Measurements from ENCODE around the gene TMEM115. TPM values are rescaled to one million over a fixed set of nuclear protein-coding genes. Genes with fewer than 3 reads are reported as not detected.
A peak's percentile ranks its signal among the peaks of the same experiment; 100 is the strongest.

TMEM115 gene
- total and polyA plus RNA-seq, 9 of the 15 experiments (the other 6 are each of a cell fraction or from before 2014, with no cell fraction given), result 1.6 to 26.9 (median 14.1) TPM

- peak; percentile 98 for TF ChIP-seq BHLHE40 (IDR thresholded peaks at IDR 0.05; ENCODE audit: low read length)
- TF ChIP-seq ZNF444 (CRISPR knock-in tag; IDR thresholded peaks at IDR 0.05), result no peak
- TF ChIP-seq SRF (CRISPR knock-in tag; IDR thresholded peaks at IDR 0.05), result peak in 1 of 2 experiments; percentile 51; a peak in 1 of 4 replicates
- peak; percentile 71; the same call in 1 of the 2 replicates for TF ChIP-seq MTA3 (IDR thresholded peaks at IDR 0.05; ENCODE audit: borderline replicate concordance)
- TF ChIP-seq, protein P1, sequence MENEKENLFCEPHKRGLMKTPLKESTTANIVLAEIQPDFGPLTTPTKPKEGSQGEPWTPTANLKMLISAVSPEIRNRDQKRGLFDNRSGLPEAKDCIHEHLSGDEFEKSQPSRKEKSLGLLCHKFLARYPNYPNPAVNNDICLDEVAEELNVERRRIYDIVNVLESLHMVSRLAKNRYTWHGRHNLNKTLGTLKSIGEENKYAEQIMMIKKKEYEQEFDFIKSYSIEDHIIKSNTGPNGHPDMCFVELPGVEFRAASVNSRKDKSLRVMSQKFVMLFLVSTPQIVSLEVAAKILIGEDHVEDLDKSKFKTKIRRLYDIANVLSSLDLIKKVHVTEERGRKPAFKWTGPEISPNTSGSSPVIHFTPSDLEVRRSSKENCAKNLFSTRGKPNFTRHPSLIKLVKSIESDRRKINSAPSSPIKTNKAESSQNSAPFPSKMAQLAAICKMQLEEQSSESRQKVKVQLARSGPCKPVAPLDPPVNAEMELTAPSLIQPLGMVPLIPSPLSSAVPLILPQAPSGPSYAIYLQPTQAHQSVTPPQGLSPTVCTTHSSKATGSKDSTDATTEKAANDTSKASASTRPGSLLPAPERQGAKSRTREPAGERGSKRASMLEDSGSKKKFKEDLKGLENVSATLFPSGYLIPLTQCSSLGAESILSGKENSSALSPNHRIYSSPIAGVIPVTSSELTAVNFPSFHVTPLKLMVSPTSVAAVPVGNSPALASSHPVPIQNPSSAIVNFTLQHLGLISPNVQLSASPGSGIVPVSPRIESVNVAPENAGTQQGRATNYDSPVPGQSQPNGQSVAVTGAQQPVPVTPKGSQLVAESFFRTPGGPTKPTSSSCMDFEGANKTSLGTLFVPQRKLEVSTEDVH (IDR thresholded peaks at IDR 0.05; ENCODE audit: low read depth, partially characterized antibody), result peak; percentile 22
- peak in 1 of 3 experiments; percentile 12 for TF ChIP-seq YY1 (IDR thresholded peaks at IDR 0.05; ENCODE audit: borderline replicate concordance in 1 of 3, control insufficient read depth in 1 of 3, extremely low read depth in 1 of 3, insufficient read depth in 3 of 3, insufficient read length in 1 of 3, insufficient replicate concordance in 2 of 3, low read depth in 1 of 3, low read length in 2 of 3)
- TF ChIP-seq MCM7 (IDR thresholded peaks at IDR 0.05), result no peak
- TF ChIP-seq RCOR1 (IDR thresholded peaks at IDR 0.05; ENCODE audit: borderline replicate concordance in 1 of 2, low read depth in 2 of 2, low read length in 2 of 2), result no peak
- TF ChIP-seq, protein P2, sequence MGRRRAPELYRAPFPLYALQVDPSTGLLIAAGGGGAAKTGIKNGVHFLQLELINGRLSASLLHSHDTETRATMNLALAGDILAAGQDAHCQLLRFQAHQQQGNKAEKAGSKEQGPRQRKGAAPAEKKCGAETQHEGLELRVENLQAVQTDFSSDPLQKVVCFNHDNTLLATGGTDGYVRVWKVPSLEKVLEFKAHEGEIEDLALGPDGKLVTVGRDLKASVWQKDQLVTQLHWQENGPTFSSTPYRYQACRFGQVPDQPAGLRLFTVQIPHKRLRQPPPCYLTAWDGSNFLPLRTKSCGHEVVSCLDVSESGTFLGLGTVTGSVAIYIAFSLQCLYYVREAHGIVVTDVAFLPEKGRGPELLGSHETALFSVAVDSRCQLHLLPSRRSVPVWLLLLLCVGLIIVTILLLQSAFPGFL (CRISPR knock-in tag; IDR thresholded peaks at IDR 0.05), result no peak
- no peak for TF ChIP-seq STAT5A (IDR thresholded peaks at IDR 0.05; ENCODE audit: borderline replicate concordance, low read length)
- TF ChIP-seq CREM (IDR thresholded peaks at IDR 0.05; ENCODE audit: low read depth), result peak; percentile 84
- TF ChIP-seq ZNF253 (CRISPR knock-in tag; conservative IDR thresholded peaks at IDR 0.05), result no peak
- 0 out of 2 replicates have a peak, but pooled peaks have one; percentile 56 for TF ChIP-seq ZC3H4 (CRISPR knock-in tag; IDR thresholded peaks at IDR 0.05; ENCODE audit: borderline replicate concordance)
- TF ChIP-seq TAF9B (IDR thresholded peaks at IDR 0.05; ENCODE audit: partially characterized antibody), result peak; percentile 27
- no peak for TF ChIP-seq HMG20A (CRISPR knock-in tag; conservative IDR thresholded peaks at IDR 0.05)
- no peak for TF ChIP-seq NR2C1 (IDR thresholded peaks at IDR 0.05)
- no peak for TF ChIP-seq NR2C1 (tag; IDR thresholded peaks at IDR 0.05)
- TF ChIP-seq ZZZ3 (IDR thresholded peaks at IDR 0.05), result no peak
- 0 out of 2 replicates have a peak, but pooled peaks have one; percentile 56 for TF ChIP-seq ZNF282 (CRISPR knock-in tag; IDR thresholded peaks at IDR 0.05)
- TF ChIP-seq ZNF354B (CRISPR knock-in tag; IDR thresholded peaks at IDR 0.05), result no peak
- no peak for TF ChIP-seq NCOR1 (IDR thresholded peaks at IDR 0.05)
- no peak for TF ChIP-seq XRCC3 (IDR thresholded peaks at IDR 0.05)
- TF ChIP-seq, protein P3, sequence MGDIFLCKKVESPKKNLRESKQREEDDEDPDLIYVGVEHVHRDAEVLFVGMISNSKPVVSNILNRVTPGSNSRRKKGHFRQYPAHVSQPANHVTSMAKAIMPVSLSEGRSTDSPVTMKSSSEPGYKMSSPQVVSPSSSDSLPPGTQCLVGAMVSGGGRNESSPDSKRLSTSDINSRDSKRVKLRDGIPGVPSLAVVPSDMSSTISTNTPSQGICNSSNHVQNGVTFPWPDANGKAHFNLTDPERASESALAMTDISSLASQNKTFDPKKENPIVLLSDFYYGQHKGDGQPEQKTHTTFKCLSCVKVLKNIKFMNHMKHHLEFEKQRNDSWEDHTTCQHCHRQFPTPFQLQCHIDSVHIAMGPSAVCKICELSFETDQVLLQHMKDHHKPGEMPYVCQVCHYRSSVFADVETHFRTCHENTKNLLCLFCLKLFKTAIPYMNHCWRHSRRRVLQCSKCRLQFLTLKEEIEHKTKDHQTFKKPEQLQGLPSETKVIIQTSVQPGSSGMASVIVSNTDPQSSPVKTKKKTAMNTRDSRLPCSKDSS (IDR thresholded peaks at IDR 0.05; ENCODE audit: low read depth, partially characterized antibody), result no peak
Measured at GRCh38 chr3:50337175-50337861, 22.0 kb downstream of the TMEM115 start (continued).
